ENCODE data around the gene FBXW11.

Gene FBXW11

DNA sequence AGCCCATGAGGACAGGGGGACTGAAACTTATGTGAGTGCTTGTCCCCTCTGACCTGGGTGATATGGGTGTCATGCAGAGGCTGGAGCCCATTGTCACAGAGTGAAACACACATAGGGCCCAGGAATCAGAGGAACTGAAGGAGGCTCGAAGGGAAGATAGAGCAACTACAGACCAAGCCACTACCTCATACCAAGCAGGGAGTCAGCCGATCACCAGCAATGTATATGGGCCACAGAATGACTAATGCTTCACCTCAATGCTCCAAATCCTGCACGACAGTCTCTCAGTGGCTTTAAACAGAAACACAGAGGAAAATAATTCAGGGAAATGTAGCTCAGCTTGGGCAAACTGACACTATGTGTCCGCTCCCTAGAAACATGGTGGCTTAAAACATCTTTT is 8.9 kb upstream of the FBXW11 start:
- DNase-seq, result no peak

- DNase-seq, result no peak
Observed at GRCh38 chr5:172010278-172010677, 3.8 kb upstream of the FBXW11 start.

DNA sequence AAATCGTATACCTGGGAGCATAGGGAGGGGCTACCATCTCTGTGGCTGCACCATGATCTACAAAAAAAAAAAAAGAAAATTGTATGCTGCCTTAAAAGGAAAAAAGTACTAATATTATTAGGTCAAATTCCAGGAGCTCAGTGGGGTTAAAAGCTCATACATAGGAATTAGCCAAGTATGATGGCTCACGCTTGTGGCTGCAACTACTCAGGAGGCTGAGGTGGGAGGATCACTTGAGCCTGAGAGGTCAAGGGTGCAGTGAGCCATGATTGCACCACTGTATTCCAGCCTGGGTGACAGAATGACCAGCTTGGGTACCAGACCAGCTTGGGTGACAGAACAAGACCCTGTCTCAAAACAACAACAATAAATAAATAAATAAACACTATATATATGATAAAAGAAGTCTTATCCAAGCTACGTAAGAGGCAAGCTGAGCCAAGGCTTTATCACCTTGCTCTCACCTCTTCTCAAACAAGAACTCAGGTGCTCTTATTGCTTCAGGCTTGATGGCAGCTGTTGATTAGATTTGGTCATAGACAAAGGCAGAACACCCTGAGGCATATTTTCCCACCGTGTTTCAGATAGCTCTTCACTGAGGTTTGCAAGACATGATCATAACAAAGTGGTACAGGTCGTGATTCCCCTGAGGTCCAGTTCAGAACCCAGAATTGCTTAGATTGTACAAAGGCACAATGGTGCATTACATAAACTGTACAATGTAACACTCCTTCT is 3.3 kb upstream of the FBXW11 start:
- DNase-seq, result no peak

DNA sequence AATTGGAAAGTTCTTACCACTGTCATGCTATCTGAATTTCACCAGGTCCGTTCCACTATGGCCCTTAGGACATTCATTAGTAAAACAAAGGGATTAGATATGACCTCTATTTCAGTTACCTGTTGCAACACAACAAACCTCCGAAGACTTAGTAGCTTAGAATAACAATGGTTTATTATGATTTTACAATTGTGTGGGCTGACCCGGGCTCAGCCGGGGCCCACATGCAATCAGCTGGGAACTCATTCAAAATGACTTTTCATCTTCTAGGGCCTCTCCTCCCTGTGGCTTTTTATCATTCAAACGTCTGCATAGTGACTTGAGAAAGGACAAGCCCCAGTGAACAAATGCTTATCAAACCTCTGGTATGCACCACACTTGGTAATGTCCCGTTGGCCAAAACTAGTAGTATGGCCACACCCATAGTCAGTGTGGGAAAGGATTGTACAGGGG is 2.3 kb upstream of the FBXW11 start:
- DNase-seq, result no peak

DNA sequence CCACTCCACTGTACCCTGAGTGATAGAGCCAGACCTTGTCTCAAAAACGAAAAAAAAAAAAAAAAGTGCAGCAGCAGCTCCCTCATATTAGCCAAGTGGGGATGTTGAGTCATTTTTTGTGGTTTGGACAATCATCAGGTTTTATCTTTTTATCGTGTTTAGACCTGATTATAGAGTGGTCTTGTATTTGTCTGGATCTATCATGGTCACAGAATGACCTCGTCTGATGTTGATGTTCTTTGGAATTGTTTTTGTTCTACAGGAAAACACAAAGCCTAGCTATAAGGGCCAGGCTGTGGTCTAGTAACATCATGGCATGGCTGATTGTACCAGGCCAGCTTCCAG is 1.6 kb upstream of the FBXW11 start:
- DNase-seq, result no peak

GRCh38 chr5:172007175-172008110 is 1.0 kb upstream of the FBXW11 start:
- no peak for DNase-seq

GRCh38 chr5:172005708-172006320 is 624 bp downstream of the FBXW11 start:
- DNase-seq, result peak in 1 of 2 donors; percentile 23

DNA sequence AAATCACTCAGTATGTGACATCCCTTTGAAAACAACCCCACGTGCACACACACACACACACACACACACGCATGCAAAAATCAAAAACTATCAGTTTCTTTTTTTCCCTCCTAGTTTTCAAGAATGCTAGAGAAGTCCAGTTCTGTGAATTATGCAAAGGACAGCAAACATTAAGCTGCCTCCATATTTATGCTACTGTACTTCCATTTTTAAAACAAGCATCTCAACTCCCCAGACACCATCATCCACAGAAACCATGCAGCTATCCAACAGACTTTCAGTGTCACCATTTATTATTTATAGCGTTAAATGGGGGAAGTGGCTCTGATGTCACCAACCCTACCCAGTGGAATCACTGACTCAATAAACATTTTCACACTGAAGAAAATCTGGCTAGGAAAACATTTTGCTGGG is 1.6 kb downstream of the FBXW11 start:
- peak in 1 of 2 donors; percentile 34 for DNase-seq

GRCh38 chr5:172003746-172004145 is 2.7 kb downstream of the FBXW11 start:
- no peak for DNase-seq

- DNase-seq, result no peak
Observed at GRCh38 chr5:172002840-172003512, 3.5 kb downstream of the FBXW11 start.

- DNase-seq, result peak in 1 of 2 donors; percentile 47
Observed at GRCh38 chr5:172002310-172002709, 4.1 kb downstream of the FBXW11 start.

DNA sequence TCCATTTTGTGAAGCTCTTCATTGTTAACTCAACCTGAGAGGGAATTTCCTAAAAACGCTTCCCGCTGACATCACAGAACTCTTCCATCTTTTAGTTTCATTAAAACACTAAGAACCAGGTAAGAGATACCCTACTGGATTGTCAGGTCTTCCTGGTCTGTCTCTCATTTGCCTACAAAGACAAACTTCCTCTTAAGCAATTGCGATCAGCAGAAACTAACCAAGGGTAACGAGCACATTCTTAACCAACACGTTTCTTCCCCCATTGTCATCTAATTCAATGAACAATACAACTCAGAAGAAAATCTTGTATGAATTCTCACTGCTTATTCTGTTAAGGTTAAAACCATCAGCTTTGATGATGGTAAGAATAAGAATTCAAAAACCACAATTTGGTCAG is 6.6 kb downstream of the FBXW11 start:
- DNase-seq, result no peak

- no peak for DNase-seq
Observed at GRCh38 chr5:171999100-171999499, 7.3 kb downstream of the FBXW11 start.

DNA sequence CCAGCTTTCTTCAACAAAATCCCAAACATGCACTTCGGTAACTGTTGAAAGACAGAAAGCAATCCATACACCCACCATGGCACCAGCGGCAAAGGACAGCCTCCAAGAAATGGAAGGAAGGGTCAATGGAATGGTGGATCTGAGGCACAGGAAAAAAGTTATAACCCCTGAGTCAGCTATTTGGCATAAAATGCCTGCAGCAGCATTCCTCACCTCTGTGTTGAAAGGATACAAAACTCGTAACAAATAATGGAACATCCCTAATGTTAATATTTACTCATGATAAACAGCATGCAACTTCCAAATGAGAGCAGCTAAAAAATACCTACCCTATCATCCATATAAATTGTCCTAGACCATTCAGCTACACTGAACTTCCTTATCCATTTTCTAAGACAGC is 9.4 kb downstream of the FBXW11 start:
- DNase-seq, result no peak

- DNase-seq, result no peak
Observed at GRCh38 chr5:171992813-171993212, 13.6 kb downstream of the FBXW11 start.

- no peak for DNase-seq
Observed at GRCh38 chr5:171992305-171992704, 14.1 kb downstream of the FBXW11 start.

- no peak for DNase-seq
Observed at GRCh38 chr5:171990713-171991015, 15.8 kb downstream of the FBXW11 start.

DNA sequence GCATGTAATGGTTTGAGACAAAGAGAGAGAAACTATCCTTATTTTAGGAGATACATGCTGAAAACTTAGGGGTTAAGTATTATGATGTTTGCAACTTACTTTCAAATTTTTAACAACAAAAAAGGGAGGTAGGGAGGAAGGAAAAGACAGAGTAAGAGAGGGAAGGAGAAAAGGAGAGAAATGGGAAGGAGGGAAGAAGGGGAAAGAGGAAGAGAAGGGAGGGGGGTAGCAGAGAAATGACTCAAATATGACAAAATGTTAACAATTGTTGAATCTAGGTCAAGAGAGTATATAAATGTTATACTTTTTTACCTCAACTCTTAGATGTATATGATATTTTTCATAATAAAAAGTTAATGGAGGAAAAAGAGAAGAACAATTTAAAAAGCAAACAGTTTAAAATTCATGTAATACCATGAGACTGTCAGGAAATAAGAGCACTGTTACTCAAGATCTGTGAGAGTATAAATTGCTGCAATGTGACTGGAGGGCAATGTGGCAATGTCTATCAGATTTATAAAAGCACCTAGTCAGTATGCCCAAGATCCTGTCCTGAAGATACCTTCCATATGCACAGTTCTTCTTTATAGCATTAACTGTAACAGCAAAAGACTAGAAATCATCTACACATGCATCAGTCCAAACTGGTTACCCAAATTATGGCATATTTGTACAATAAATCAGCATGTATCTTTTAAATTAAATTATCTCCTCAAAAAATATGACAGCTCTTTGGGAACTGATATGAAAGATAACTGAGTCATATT is 16.3 kb downstream of the FBXW11 start:
- DNase-seq, result no peak

- no peak for DNase-seq
Observed at GRCh38 chr5:171989276-171989675, 17.2 kb downstream of the FBXW11 start.

DNA sequence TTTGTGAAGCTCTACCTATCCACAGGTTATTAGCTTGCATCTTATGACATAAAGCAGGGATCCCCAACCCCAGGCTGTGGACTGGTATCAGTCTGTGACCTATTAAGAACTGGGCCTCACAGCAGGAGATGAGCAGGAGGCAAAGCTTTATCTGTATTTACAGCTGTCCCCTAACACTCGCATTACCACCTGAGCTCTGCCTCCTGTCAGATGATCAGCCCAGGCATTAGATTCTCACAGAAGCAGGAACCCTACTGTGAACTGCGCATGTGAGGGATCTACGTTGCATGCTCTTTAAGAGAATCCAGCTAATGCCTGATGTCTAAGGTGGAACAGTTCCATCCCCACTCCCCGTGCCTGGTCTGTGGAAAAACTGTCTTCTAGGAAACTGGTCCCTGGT is 19.7 kb downstream of the FBXW11 start:
- DNase-seq, result no peak

DNA sequence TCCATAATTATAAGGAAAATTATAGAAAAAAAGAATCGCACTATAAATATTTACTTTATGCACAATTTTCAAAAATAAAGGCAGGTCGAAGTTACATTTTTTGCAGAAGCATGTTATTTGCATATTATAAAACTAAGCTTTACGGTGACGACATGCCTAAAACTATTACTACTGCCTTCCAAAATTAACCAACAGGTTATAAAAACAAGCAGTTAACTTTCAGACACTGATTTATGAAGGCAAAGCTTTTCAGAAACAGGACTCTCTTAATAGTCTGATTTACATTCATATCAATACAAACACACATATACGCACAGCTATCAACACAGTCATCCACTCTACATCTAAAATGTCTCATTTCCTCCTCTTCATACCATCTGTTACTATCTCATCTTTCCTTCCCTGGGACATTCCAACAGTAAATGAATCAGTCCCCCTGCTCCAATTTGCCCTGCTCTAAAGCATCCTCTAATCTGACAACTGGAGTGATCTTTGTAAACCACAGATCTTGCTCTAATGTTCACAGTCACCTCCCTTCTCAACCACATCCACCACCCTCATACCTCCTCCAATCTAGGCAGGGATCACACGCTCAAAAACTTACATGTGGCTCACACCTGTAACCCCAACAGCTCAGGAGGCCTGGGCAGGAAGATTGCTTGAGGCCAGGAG is 21.6 kb downstream of the FBXW11 start:
- DNase-seq, result peak; percentile 36 to 60

DNA sequence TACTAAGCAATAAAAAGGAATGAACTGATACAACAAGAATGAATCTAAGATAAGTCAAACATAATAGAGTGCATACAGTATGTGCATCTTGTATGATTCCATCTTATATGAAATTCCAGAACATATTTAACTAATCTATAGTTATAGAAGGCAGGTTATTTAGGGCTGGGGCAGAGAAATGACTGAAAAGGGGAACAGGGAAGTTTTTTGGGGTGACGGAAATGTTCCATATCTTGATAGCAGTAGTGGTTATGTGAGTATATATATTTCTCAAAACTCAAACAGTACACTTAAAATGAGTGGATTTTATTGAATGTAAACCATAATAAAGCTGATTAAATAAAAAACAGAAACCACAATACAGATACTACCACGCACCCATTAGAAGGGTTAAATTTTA is 24.6 kb downstream of the FBXW11 start:
- no peak for DNase-seq
